Skeletal muscle tissue (tissue), 4 donors: ENCODE results near the gene CSTPP1. TPM values are rescaled to one million over a fixed set of nuclear protein-coding genes. Genes with fewer than 3 reads are reported as not detected.

ENCODE experiments used
- H3K27ac ChIP-seq: one replicate; pipeline ENCODE4 v1.7.0; 2013; ENCODE audit warnings: mild to moderate bottlenecking, low read depth, low read length, inconsistent platforms
- H3K27me3 ChIP-seq, 3 donors: one replicate each; pipeline ENCODE4 v1.7.0; 2013; ENCODE audit warnings: low read length in 3 of 3; ENCODE audit not compliant: control insufficient read depth in 3 of 3, insufficient read depth in 3 of 3
- H3K36me3 ChIP-seq, 3 donors: one replicate each; pipeline ENCODE4 v1.7.0; 2013; ENCODE audit warnings: low read length in 3 of 3; ENCODE audit not compliant: control insufficient read depth in 3 of 3, insufficient read depth in 3 of 3
- H3K4me1 ChIP-seq, 3 donors: one replicate each; pipeline ENCODE4 v1.7.0; 2013; ENCODE audit warnings: low read length in 3 of 3, mild to moderate bottlenecking in 3 of 3; ENCODE audit not compliant: control insufficient read depth in 3 of 3, insufficient read depth in 3 of 3
- H3K4me3 ChIP-seq, 3 donors: one replicate each; pipeline ENCODE4 v1.7.0; 2013; ENCODE audit warnings: low read length in 3 of 3
- H3K9ac ChIP-seq, 3 donors: one replicate each; pipeline ENCODE4 v1.7.0; 2013; ENCODE audit warnings: low read length in 3 of 3, mild to moderate bottlenecking in 3 of 3, moderate library complexity in 2 of 3, low read depth in 1 of 3
- H3K9me3 ChIP-seq, 3 donors: one replicate each; pipeline ENCODE4 v1.7.0; 2013; ENCODE audit warnings: low read length in 3 of 3; ENCODE audit not compliant: control insufficient read depth in 3 of 3
- total RNA-seq: library from RNA; depleted of rRNA; stranded (reverse); fragments of >200 nt; gene quantifications from one replicate; pipeline ENCODE4 v1.2.3, GENCODE V29; 2014
- donor health status: Osteomylitis.

CSTPP1 gene
- total RNA-seq, 1 donor from 2014 or later: 16.7 TPM

DNA sequence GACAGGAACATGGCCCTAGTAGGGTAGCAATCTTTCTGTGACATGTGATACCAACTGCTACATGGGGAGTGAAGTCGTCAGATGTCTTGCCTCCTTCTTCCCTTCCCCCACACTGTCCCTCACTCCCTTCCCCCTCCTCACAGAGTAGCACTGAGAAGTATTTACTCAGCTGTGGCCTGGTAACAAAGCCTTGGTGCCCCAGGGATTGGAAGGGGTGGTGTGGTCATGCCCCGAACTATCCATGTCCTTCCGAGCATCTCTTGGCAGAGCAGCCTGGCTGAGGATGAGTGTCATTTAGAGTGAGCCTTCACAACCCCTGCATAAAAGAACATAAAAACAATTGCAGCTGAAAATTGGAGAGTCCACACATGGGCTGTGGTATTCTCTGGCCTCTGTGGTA is 194.0 kb downstream of the CSTPP1 start:
- H3K4me3 ChIP-seq: no peak overlapping the region
- H3K9ac ChIP-seq: no peak overlapping the region
- no peaks in the 10 kb centered on the region for H3K9me3 ChIP-seq
- no peak overlapping the region for H3K27ac ChIP-seq
- H3K4me1 ChIP-seq: no peaks in the 10 kb centered on the region
- H3K36me3 ChIP-seq: no peaks in the 10 kb centered on the region
- no peaks in the 10 kb centered on the region for H3K27me3 ChIP-seq

DNA sequence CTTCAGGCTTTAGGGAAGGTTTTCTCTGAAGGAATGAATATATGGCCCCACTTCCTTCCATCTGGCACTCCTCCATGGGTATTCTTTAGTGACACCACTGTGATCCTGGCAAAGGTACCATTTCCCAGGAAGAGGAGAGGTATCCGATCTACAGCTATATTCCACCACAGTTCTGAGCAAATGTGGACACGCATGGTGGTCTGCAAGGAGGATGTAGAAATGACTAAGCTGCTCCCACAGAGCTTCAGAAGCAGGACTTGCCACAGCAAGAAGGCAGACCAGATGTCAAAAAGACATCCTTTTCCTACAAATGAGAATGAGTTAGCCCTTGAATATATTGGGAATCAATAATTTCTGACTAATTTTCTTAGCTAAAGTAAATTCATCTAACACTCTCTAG is 194.6 kb downstream of the CSTPP1 start:
- Histone ChIP-seq H3K9ac (no peak overlapping the region), H3K4me1 (no peaks in the 10 kb centered on the region), H3K4me3 (no peak overlapping the region), H3K27ac (no peak overlapping the region), H3K27me3 (no peaks in the 10 kb centered on the region), H3K36me3 (no peaks in the 10 kb centered on the region), H3K9me3 (no peaks in the 10 kb centered on the region)

DNA sequence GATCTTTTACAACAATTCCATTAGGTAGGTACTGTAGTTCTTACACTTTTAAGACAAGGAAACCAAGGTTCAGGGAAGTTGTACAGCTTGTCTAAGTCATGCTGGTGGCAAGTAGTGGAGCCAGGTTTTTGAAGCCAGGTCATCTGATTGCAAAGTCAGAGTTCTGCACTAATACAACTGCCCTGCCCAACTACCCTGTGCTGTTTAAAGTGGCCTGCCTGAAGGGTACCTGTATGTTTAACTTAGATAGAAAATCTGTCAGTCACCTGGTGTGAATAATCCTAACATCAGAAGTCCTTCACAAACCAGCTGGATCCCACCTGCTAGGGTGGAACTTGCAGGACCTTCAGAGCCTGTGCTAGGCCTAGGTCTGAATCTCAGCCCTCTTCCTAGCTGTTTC is 195.9 kb downstream of the CSTPP1 start:
- Histone ChIP-seq H3K9me3 (no peaks in the 10 kb centered on the region), H3K27ac (no peak overlapping the region), H3K36me3 (no peaks in the 10 kb centered on the region), H3K9ac (no peak overlapping the region), H3K4me1 (no peaks in the 10 kb centered on the region), H3K4me3 (no peak overlapping the region), H3K27me3 (no peaks in the 10 kb centered on the region)

DNA sequence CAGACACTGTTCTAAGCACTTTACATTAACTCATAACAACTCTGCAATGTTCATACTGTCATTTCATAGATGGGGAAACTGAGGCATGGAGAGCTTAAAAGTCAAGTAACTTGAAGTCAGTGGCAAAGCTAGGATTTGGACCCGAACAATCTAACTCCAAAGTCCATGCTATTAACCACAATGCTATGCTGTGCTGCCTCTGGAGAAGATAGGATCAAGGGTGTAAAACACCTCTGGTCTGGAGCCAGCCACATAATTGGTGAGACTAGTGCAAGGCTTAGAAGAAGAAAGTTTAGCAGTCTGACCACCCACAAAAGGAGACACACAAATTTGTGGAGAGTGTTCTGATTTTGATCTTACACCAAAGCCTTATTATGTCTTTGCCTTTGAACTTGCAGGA is 196.4 kb downstream of the CSTPP1 start:
- no peak overlapping the region for H3K27ac ChIP-seq
- peaks cover 0 to 3% (median 0%) of the 10 kb centered on the region in 3 donors for H3K36me3 ChIP-seq
- H3K9ac ChIP-seq: no peak overlapping the region
- H3K4me1 ChIP-seq: no peaks in the 10 kb centered on the region
- no peaks in the 10 kb centered on the region for H3K27me3 ChIP-seq
- no peak overlapping the region for H3K4me3 ChIP-seq
- no peaks in the 10 kb centered on the region for H3K9me3 ChIP-seq

GRCh38 chr11:47136327-47136726 is 199.8 kb downstream of the CSTPP1 start:
- Histone ChIP-seq H3K27me3 (no peaks in the 10 kb centered on the region), H3K4me1 (no peaks in the 10 kb centered on the region), H3K9ac (no peak overlapping the region), H3K4me3 (no peak overlapping the region), H3K36me3 (peaks cover 0 to 3% (median 0%) of the 10 kb centered on the region in 3 donors), H3K9me3 (no peaks in the 10 kb centered on the region), H3K27ac (no peak overlapping the region)

DNA sequence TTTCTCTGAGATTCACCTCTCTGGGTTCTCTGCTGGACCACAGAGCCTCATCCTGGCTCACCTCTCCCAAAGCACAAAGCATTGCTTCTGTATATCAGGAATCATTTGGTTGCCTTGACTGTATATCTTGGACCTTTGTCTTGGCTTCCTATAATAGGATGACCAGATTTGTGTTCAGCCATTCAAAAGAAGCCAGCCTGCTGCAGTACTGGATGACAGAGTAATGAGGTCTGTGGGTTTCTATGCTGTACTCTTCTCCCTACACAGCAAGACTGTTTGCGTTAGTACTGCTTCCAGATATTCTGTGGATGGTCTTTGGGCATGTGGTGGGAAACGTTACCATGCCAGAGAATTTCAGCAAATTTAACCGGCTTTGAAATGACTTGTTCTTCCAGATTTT is 200.4 kb downstream of the CSTPP1 start:
- no peaks in the 10 kb centered on the region for H3K4me1 ChIP-seq
- H3K27me3 ChIP-seq: no peaks in the 10 kb centered on the region
- H3K9ac ChIP-seq: no peak overlapping the region
- peaks cover 0 to 3% (median 0%) of the 10 kb centered on the region in 3 donors for H3K36me3 ChIP-seq
- no peak overlapping the region for H3K4me3 ChIP-seq
- H3K9me3 ChIP-seq: no peaks in the 10 kb centered on the region
- H3K27ac ChIP-seq: no peak overlapping the region

DNA sequence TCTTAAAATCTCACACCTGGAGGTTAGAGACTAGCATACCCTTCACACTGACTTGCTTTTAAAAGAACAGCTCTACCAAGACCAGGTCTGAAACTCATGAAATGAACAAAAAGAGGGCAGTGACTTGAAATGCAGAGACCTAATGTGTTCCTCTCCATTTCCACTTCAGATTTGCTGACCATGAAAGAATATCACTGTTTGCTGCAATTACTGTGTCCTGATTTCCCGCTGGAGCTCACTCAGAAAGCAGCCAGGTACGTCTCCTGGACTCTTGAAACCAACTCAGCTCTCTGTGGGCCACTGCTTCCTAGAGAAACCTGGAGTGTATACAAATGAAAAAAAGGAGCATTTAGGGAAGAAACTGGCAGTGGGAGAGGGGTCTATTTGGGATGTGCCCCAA is 200.9 kb downstream of the CSTPP1 start:
- Histone ChIP-seq H3K27ac (no peak overlapping the region), H3K9me3 (no peaks in the 10 kb centered on the region), H3K27me3 (no peaks in the 10 kb centered on the region), H3K4me3 (no peak overlapping the region), H3K36me3 (peaks cover 0 to 3% (median 0%) of the 10 kb centered on the region in 3 donors), H3K4me1 (no peaks in the 10 kb centered on the region), H3K9ac (no peak overlapping the region)

DNA sequence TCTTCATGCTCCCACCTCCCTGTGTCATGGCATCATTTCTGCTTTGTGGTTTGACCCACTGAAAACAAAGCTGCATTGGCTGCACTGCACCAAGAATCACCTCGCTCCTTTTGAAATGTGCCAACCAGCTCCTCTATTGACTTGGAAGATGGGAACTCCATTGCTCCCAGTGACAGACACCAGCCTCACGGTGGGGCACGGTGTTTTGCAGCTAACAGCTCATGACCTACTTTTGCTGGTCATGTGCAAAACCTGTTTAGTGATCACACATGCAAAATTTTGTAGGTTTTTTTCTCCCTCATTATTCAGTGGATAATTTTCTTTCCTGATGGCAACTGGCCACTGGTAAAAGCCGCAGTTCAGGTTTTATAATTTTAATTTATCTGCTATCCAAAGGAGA is 203.3 kb downstream of the CSTPP1 start:
- Histone ChIP-seq H3K27ac (no peak overlapping the region), H3K9me3 (no peaks in the 10 kb centered on the region), H3K9ac (no peak overlapping the region), H3K4me3 (no peak overlapping the region), H3K36me3 (peaks cover 0 to 3% (median 0%) of the 10 kb centered on the region in 3 donors), H3K4me1 (peaks cover 0 to 5% (median 5%) of the 10 kb centered on the region in 3 donors), H3K27me3 (no peaks in the 10 kb centered on the region)

DNA sequence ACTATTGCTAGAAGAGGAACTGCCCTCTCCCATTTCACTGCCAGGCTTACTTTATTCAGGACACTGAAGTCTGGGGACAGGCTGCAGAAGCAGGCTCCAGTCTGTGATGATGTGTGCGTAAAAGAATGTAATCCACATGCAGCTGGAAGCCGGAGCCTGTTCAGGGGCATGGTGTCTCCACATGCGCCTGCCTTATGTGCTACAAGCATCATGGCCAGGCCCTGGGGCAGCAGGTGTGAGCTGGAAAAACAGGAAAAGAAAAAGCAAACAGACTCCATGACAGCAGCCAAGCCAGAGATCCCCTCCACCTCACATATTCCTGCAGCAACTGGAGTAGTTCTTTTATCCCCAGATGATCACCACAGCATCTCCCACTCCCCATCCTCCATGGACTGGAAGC is 206.8 kb downstream of the CSTPP1 start:
- H3K36me3 ChIP-seq: no peaks in the 10 kb centered on the region
- no peak overlapping the region for H3K9ac ChIP-seq
- H3K27ac ChIP-seq: no peak overlapping the region
- no peaks in the 10 kb centered on the region for H3K9me3 ChIP-seq
- H3K4me3 ChIP-seq: no peak overlapping the region
- H3K27me3 ChIP-seq: no peaks in the 10 kb centered on the region
- peaks cover 2 to 8% (median 5%) of the 10 kb centered on the region in 3 donors for H3K4me1 ChIP-seq

DNA sequence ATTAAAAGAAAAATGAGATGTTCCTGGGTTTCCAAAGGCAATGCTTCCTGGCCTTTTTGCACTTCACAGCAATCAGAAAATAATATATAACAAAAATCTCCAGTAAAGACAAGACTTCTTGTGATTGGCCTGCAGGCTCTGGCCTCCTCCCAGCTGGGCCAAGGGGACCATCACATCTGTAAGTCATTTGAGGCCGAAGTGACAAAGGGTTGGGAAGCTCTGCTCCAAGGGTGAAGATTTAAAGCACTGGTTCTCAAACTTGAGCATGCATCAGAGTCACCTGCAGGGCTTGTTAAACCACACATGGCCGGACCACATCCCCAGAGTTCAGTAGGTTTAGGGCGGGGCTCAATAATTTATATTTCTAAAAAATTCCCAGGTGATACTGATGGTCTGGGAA is 208.0 kb downstream of the CSTPP1 start:
- Histone ChIP-seq H3K9me3 (no peaks in the 10 kb centered on the region), H3K4me1 (peaks cover 14 to 20% (median 18%) of the 10 kb centered on the region in 3 donors), H3K27ac (no peak overlapping the region), H3K4me3 (no peak overlapping the region), H3K36me3 (no peaks in the 10 kb centered on the region), H3K9ac (no peak overlapping the region), H3K27me3 (no peaks in the 10 kb centered on the region)

DNA sequence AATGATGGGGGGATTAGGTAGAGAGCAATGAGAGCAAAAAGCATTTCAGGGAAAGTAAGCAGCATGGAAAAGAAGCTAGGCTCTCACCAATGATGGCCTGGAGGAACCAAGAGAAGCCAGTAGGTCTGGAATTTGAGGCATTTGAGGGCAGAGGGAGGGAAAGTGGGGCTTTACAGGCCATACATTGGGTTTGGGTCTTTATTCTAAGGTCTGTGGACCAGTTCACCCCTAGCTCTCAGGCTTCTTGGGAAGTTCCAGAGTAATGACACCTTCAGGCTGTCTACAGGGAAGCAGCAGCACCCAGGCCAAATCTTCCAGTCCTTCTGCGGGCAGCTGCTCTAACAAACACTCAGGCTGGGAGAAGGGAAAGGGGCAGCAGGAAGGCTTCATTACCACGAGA is 210.7 kb downstream of the CSTPP1 start:
- Histone ChIP-seq H3K27me3 (no peaks in the 10 kb centered on the region), H3K9me3 (no peaks in the 10 kb centered on the region), H3K9ac (no peak overlapping the region), H3K4me1 (peaks cover 15 to 27% (median 24%) of the 10 kb centered on the region in 3 donors), H3K36me3 (no peaks in the 10 kb centered on the region), H3K4me3 (no peak overlapping the region), H3K27ac (no peak overlapping the region)
